ENCODE data around the gene RNF213. TPM values are rescaled to one million over a fixed set of nuclear protein-coding genes. Genes with fewer than 3 reads are reported as not detected.

Gene RNF213
- total and polyA plus RNA-seq, 2 donors (not counting 1 experiment from before 2014, with no cell fraction given), result 36.8 to 245 TPM

GRCh38 chr17:80227666-80228065 lies 33.0 kb upstream of the RNF213 start:
- no peak for DNase-seq (ENCODE audit: low read depth in 2 of 2)
- Histone ChIP-seq H3K4me3 (replicated peaks in 1 of 4; ENCODE audit: control extremely low read depth in 1 of 4, insufficient read depth in 1 of 4, low read depth in 3 of 4, low read length in 4 of 4) (no peak overlapping the region), H3K4me2 (ENCODE audit: extremely low read depth, insufficient read depth, low read length) (no peak overlapping the region), H3K9me3 (ENCODE audit: control insufficient read depth, insufficient read depth, low read depth, low read length) (no peaks in the 10 kb centered on the region), H3K27ac (ENCODE audit: insufficient read depth, low read length) (no peak overlapping the region), H4K20me1 (ENCODE audit: control insufficient read depth, extremely low read depth, insufficient read depth, low read length) (no peaks in the 10 kb centered on the region), H3K27me3 (ENCODE audit: control insufficient read depth, insufficient read depth, low read length) (no peaks in the 10 kb centered on the region), H2AFZ (ENCODE audit: low read length) (no peak overlapping the region), H3K79me2 (ENCODE audit: control insufficient read depth, insufficient read depth, low read length) (no peaks in the 10 kb centered on the region), H3K36me3 (ENCODE audit: control insufficient read depth, insufficient read depth, low read length) (peaks cover 4% of the 10 kb centered on the region), H3K9ac (ENCODE audit: insufficient read depth, low read length) (no peak overlapping the region), H3K4me1 (ENCODE audit: control insufficient read depth, extremely low read depth, insufficient read depth, low read length) (no peaks in the 10 kb centered on the region)
- TF ChIP-seq CTCF (conservative IDR thresholded peaks at IDR 0.05 in 1 of 2, IDR thresholded peaks at IDR 0.05 in 1 of 2; ENCODE audit: low read depth in 1 of 2, low read length in 2 of 2) (no peak), EZH2 (IDR thresholded peaks at IDR 0.05; ENCODE audit: low read length, missing control alignments) (no peak)

- Histone ChIP-seq H3K4me3 (replicated peaks in 1 of 4; ENCODE audit: control extremely low read depth in 1 of 4, insufficient read depth in 1 of 4, low read depth in 3 of 4, low read length in 4 of 4) (no peak overlapping the region), H3K36me3 (ENCODE audit: control insufficient read depth, insufficient read depth, low read length) (peaks cover 4% of the 10 kb centered on the region), H3K27me3 (ENCODE audit: control insufficient read depth, insufficient read depth, low read length) (no peaks in the 10 kb centered on the region), H2AFZ (ENCODE audit: low read length) (no peak overlapping the region), H3K4me1 (ENCODE audit: control insufficient read depth, extremely low read depth, insufficient read depth, low read length) (no peaks in the 10 kb centered on the region), H4K20me1 (ENCODE audit: control insufficient read depth, extremely low read depth, insufficient read depth, low read length) (no peaks in the 10 kb centered on the region), H3K79me2 (ENCODE audit: control insufficient read depth, insufficient read depth, low read length) (no peaks in the 10 kb centered on the region), H3K4me2 (ENCODE audit: extremely low read depth, insufficient read depth, low read length) (no peak overlapping the region), H3K9me3 (ENCODE audit: control insufficient read depth, insufficient read depth, low read depth, low read length) (no peaks in the 10 kb centered on the region), H3K9ac (ENCODE audit: insufficient read depth, low read length) (no peak overlapping the region), H3K27ac (ENCODE audit: insufficient read depth, low read length) (no peak overlapping the region)
- no peak for TF ChIP-seq EZH2 (IDR thresholded peaks at IDR 0.05; ENCODE audit: low read length, missing control alignments)
- TF ChIP-seq CTCF (conservative IDR thresholded peaks at IDR 0.05 in 1 of 2, IDR thresholded peaks at IDR 0.05 in 1 of 2; ENCODE audit: low read depth in 1 of 2, low read length in 2 of 2), result no peak
- no peak for DNase-seq (ENCODE audit: low read depth in 2 of 2)
Measured at GRCh38 chr17:80228477-80228876, 32.2 kb upstream of the RNF213 start.

- no peak overlapping the region for H3K9ac ChIP-seq (ENCODE audit: insufficient read depth, low read length)
- no peak overlapping the region for H2AFZ ChIP-seq (ENCODE audit: low read length)
- no peak overlapping the region for H3K4me3 ChIP-seq (replicated peaks in 1 of 4; ENCODE audit: control extremely low read depth in 1 of 4, insufficient read depth in 1 of 4, low read depth in 3 of 4, low read length in 4 of 4)
- H3K4me1 ChIP-seq (ENCODE audit: control insufficient read depth, extremely low read depth, insufficient read depth, low read length), result no peaks in the 10 kb centered on the region
- H3K9me3 ChIP-seq (ENCODE audit: control insufficient read depth, insufficient read depth, low read depth, low read length), result no peaks in the 10 kb centered on the region
- no peak for DNase-seq (ENCODE audit: low read depth in 2 of 2)
- no peak overlapping the region for H3K27ac ChIP-seq (ENCODE audit: insufficient read depth, low read length)
- H3K4me2 ChIP-seq (ENCODE audit: extremely low read depth, insufficient read depth, low read length), result no peak overlapping the region
- TF ChIP-seq CTCF (conservative IDR thresholded peaks at IDR 0.05 in 1 of 2, IDR thresholded peaks at IDR 0.05 in 1 of 2; ENCODE audit: low read depth in 1 of 2, low read length in 2 of 2), result no peak
- no peak for TF ChIP-seq EZH2 (IDR thresholded peaks at IDR 0.05; ENCODE audit: low read length, missing control alignments)
- H3K27me3 ChIP-seq (ENCODE audit: control insufficient read depth, insufficient read depth, low read length), result no peaks in the 10 kb centered on the region
- no peaks in the 10 kb centered on the region for H4K20me1 ChIP-seq (ENCODE audit: control insufficient read depth, extremely low read depth, insufficient read depth, low read length)
- no peaks in the 10 kb centered on the region for H3K79me2 ChIP-seq (ENCODE audit: control insufficient read depth, insufficient read depth, low read length)
- H3K36me3 ChIP-seq (ENCODE audit: control insufficient read depth, insufficient read depth, low read length), result peaks cover 4% of the 10 kb centered on the region
Measured at GRCh38 chr17:80229011-80229410, 31.6 kb upstream of the RNF213 start.

Data from fibroblast of lung (primary cell).